ENCODE data around the gene ARMC6.
A peak's percentile ranks its signal among the peaks of the same experiment; 100 is the strongest.

Gene ARMC6

GRCh38 chr19:19064811-19065745, 31.7 kb downstream of the ARMC6 start:
- H3K9me3 Mint-ChIP-seq: no peaks in the 10 kb centered on the region
- intact Hi-C loops (cut with micrococcal nuclease): no loop called here
- peaks cover 19% of the 10 kb centered on the region for H3K36me3 Mint-ChIP-seq (ENCODE audit: low read depth)
- peak overlapping the region; percentile 70 for H3K4me3 Mint-ChIP-seq
- peaks cover 6% of the 10 kb centered on the region for H3K27me3 Mint-ChIP-seq
- peaks cover 27% of the 10 kb centered on the region for H3K4me1 Mint-ChIP-seq (ENCODE audit: low read depth)
- H3K27ac Mint-ChIP-seq: peak overlapping the region; percentile 38

- Mint-ChIP-seq H3K27ac (no peak overlapping the region), H3K4me1 (ENCODE audit: low read depth) (peaks cover 25% of the 10 kb centered on the region), H3K9me3 (no peaks in the 10 kb centered on the region), H3K27me3 (peaks cover 6% of the 10 kb centered on the region), H3K4me3 (no peak overlapping the region), H3K36me3 (ENCODE audit: low read depth) (peaks cover 6% of the 10 kb centered on the region)
- intact Hi-C loops (cut with micrococcal nuclease): no loop called here
These were observed 34.1 kb downstream of the ARMC6 start for GRCh38 chr19:19067276-19068072.

DNA sequence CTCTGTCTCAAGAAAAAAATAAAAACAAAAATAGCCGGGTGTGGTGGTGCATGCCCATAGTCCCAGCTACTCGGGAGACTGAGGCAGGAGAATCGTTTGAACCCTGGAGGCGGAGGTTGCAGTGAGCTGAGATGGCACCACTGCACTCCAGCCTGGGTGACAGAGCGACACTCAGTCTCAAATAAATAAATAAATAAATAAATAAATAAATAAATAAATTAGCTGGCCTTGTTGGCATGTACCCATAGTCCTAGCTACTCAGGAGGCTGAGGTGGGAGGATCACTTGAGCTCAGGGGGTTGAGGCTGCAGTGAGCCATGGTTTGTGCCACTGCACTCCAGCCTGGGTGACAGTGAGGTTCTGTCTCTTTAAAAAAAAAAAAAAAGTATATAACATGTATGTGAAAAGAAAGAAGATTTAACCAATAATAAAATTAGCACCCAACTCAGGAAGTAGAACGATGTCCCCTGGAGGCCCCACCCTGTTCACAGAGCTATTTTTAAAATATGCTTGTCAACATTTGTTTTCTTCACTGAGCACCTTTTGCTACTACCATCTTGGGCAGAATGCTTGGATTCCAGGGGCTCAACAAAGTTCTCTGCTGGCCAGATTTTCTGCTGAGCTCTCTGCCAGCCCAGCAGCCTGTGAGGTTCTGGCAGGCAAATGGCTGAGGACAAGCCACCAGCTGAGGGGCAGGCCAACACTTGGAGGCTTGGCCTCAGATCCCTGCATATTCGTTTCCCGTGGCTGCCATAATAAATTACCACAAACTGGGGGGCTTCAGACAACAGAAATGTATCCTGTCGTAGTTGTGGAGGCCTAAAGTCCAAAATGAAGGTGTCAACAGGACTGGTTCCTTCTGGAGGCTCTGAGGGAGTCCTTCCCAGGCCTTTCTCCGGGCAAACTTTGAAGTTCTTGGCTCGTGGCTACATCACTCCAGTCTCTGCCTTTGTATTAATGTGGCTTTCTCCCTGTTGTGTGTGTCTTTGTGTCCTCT, 35.6 kb downstream of the ARMC6 start:
- H3K9me3 Mint-ChIP-seq: no peaks in the 10 kb centered on the region
- H3K4me3 Mint-ChIP-seq: no peak overlapping the region
- intact Hi-C loops (cut with micrococcal nuclease): no loop called here
- no peak overlapping the region for H3K27ac Mint-ChIP-seq
- peaks cover 6% of the 10 kb centered on the region for H3K27me3 Mint-ChIP-seq
- peaks cover 17% of the 10 kb centered on the region for H3K4me1 Mint-ChIP-seq (ENCODE audit: low read depth)
- no peaks in the 10 kb centered on the region for H3K36me3 Mint-ChIP-seq (ENCODE audit: low read depth)

- Mint-ChIP-seq H3K36me3 (ENCODE audit: low read depth) (no peaks in the 10 kb centered on the region), H3K27ac (no peak overlapping the region), H3K27me3 (no peaks in the 10 kb centered on the region), H3K4me3 (no peak overlapping the region), H3K4me1 (ENCODE audit: low read depth) (peaks cover 8% of the 10 kb centered on the region), H3K9me3 (no peaks in the 10 kb centered on the region)
- intact Hi-C loops (cut with micrococcal nuclease): no loop called here
These were observed 38.5 kb downstream of the ARMC6 start for GRCh38 chr19:19071897-19072296.

GRCh38 chr19:19074196-19074882, 40.9 kb downstream of the ARMC6 start:
- H3K9me3 Mint-ChIP-seq: no peaks in the 10 kb centered on the region
- H3K27me3 Mint-ChIP-seq: no peaks in the 10 kb centered on the region
- no peaks in the 10 kb centered on the region for H3K36me3 Mint-ChIP-seq (ENCODE audit: low read depth)
- peaks cover 21% of the 10 kb centered on the region for H3K4me1 Mint-ChIP-seq (ENCODE audit: low read depth)
- intact Hi-C loops (cut with micrococcal nuclease): no loop called here
- H3K27ac Mint-ChIP-seq: no peak overlapping the region
- no peak overlapping the region for H3K4me3 Mint-ChIP-seq

- no peaks in the 10 kb centered on the region for H3K36me3 Mint-ChIP-seq (ENCODE audit: low read depth)
- peaks cover 26% of the 10 kb centered on the region for H3K4me1 Mint-ChIP-seq (ENCODE audit: low read depth)
- no peak overlapping the region for H3K4me3 Mint-ChIP-seq
- H3K9me3 Mint-ChIP-seq: no peaks in the 10 kb centered on the region
- H3K27ac Mint-ChIP-seq: no peak overlapping the region
- H3K27me3 Mint-ChIP-seq: no peaks in the 10 kb centered on the region
- intact Hi-C loops (cut with micrococcal nuclease): no loop called here
These were observed 41.7 kb downstream of the ARMC6 start for GRCh38 chr19:19075126-19075525.

DNA sequence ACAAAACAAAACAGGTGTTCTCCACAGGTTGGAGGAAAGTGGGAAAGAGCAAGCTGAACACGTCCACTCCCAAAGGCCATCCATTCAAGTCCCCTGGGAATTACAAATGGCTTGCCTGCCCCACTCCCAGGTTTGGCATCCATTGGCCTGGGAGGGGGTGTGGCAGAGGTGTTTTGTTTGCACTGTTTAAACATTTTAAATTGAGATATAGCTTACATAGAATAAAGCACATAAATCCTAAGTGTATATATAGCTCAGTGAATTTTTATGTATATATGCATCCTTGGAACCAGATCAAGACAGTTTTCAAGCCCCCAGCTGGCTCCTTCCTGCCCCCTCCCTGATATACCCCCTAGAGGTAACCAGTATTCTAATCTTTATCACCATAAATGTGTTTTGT, 43.1 kb downstream of the ARMC6 start:
- H3K4me3 Mint-ChIP-seq: no peak overlapping the region
- H3K27ac Mint-ChIP-seq: no peak overlapping the region
- H3K36me3 Mint-ChIP-seq (ENCODE audit: low read depth): no peaks in the 10 kb centered on the region
- no peaks in the 10 kb centered on the region for H3K9me3 Mint-ChIP-seq
- no peaks in the 10 kb centered on the region for H3K27me3 Mint-ChIP-seq
- H3K4me1 Mint-ChIP-seq (ENCODE audit: low read depth): peaks cover 28% of the 10 kb centered on the region
- intact Hi-C loops (cut with micrococcal nuclease): no loop called here

GRCh38 chr19:19077103-19077502, 43.7 kb downstream of the ARMC6 start:
- Mint-ChIP-seq H3K4me1 (ENCODE audit: low read depth) (peaks cover 32% of the 10 kb centered on the region), H3K36me3 (ENCODE audit: low read depth) (no peaks in the 10 kb centered on the region), H3K4me3 (peak overlapping the region; percentile 27), H3K9me3 (no peaks in the 10 kb centered on the region), H3K27ac (no peak overlapping the region), H3K27me3 (no peaks in the 10 kb centered on the region)
- intact Hi-C loops (cut with micrococcal nuclease): no loop called here

DNA sequence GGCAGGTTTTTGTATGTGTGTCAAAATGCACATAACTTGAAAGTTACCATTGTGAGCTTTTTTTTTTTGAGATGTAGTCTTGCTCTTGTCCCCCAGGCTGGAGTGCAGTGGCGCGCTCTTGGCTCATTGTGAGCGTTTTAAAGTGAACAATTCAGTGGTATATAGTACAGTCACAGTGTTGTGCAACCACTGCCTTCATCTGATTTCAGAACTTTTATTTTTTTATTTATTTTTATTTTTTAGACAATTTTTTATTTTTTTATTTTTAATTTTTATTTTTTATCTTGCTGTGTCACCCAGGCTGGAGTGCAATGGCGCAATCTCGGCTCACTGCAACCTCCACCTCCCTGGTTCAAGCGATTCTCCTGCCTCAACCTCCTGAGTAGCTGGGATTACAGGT, 45.4 kb downstream of the ARMC6 start:
- Mint-ChIP-seq H3K27me3 (no peaks in the 10 kb centered on the region), H3K4me3 (no peak overlapping the region), H3K9me3 (no peaks in the 10 kb centered on the region), H3K36me3 (ENCODE audit: low read depth) (no peaks in the 10 kb centered on the region), H3K27ac (no peak overlapping the region), H3K4me1 (ENCODE audit: low read depth) (peaks cover 34% of the 10 kb centered on the region)
- intact Hi-C loops (cut with micrococcal nuclease): no loop called here

GRCh38 chr19:19079571-19079970, 46.2 kb downstream of the ARMC6 start:
- H3K4me1 Mint-ChIP-seq (ENCODE audit: low read depth): peaks cover 34% of the 10 kb centered on the region
- no peak overlapping the region for H3K27ac Mint-ChIP-seq
- no peaks in the 10 kb centered on the region for H3K9me3 Mint-ChIP-seq
- no peaks in the 10 kb centered on the region for H3K27me3 Mint-ChIP-seq
- H3K36me3 Mint-ChIP-seq (ENCODE audit: low read depth): no peaks in the 10 kb centered on the region
- no peak overlapping the region for H3K4me3 Mint-ChIP-seq
- intact Hi-C loops (cut with micrococcal nuclease): no loop called here

GRCh38 chr19:19081642-19082151, 48.3 kb downstream of the ARMC6 start:
- Mint-ChIP-seq H3K4me3 (no peak overlapping the region), H3K36me3 (ENCODE audit: low read depth) (no peaks in the 10 kb centered on the region), H3K9me3 (no peaks in the 10 kb centered on the region), H3K27ac (no peak overlapping the region), H3K4me1 (ENCODE audit: low read depth) (peaks cover 32% of the 10 kb centered on the region), H3K27me3 (no peaks in the 10 kb centered on the region)
- intact Hi-C loops (cut with micrococcal nuclease): no loop called here

DNA sequence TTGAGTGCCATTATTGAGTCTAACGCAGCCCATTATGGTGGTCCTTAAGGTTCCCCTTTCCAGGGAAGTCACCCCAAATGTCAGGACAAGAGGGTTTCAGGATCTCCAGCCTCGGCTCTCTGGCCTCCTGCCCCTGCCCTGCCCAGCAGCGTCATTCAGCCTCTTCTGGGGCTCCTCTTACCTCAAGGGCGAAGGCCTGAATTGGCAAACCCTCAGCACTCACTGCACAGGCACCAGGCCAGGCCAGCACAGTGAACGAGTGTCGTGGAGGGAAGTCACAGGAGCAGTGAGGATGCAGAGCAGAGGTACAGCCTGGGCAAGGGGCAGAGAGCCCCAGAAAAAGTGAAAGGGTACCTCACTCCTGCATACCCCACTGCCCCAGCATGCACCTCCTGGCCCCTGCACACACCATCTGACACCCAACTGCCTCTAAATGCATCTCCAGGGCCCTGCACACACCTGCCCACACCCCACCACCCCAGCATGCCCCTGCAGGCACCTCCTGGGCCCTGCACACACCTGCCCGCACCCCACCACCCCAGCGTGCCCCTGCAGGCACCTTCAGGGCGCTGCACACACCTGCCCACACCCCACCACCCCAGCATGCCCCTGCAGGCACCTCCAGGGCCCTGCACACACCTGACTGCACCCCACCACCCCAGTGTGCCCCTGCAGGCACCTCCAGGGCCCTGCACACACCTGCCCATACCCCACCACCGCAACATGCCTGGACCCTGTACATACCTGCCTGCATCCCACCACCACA, 50.2 kb downstream of the ARMC6 start:
- no peak overlapping the region for H3K4me3 Mint-ChIP-seq
- H3K36me3 Mint-ChIP-seq (ENCODE audit: low read depth): no peaks in the 10 kb centered on the region
- H3K27ac Mint-ChIP-seq: no peak overlapping the region
- no peaks in the 10 kb centered on the region for H3K9me3 Mint-ChIP-seq
- intact Hi-C loops (cut with micrococcal nuclease): no loop called here
- no peaks in the 10 kb centered on the region for H3K27me3 Mint-ChIP-seq
- H3K4me1 Mint-ChIP-seq (ENCODE audit: low read depth): peaks cover 13% of the 10 kb centered on the region

Data from dendritic cell treated with granulocyte-macrophage colony-stimulating factor and Interleukin-4, amounts not matched to agents 40 ng/mL and 50 ng/mL, for 4 days (primary cell).